ENCODE results near the gene TARM1.

Gene TARM1

GRCh38 chr19:54081032-54081431 is at the start of gene TARM1:
TSS of gene TARM1 (minus strand) at chr19:54081365. CDS start at chr19:54081340, 25 bp downstream.
- no peak for DNase-seq (ENCODE audit: low spot score)

GRCh38 chr19:54129617-54129996 is 48.4 kb upstream of the TARM1 start:
- DNase-seq (ENCODE audit: low spot score): no peak

- no peak for DNase-seq (ENCODE audit: low spot score)
Measured at GRCh38 chr19:54128796-54129616, 47.8 kb upstream of the TARM1 start.

DNA sequence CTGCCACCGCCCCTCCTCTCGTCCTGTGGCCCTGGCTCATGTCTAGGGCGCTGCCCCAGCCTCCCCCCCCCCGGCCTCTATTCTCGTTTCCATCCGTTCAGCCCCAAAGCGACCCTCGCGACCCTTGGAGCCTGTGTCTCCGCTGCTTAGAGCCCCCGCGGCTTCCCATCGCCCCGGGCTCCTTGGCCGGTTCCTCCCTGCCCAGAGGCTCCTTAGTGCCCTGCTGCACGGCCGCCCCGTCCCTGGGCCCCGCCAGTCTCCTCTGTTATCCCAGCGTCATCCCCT is 47.2 kb upstream of the TARM1 start:
- DNase-seq (ENCODE audit: low spot score): no peak

- no peak for DNase-seq (ENCODE audit: low spot score)
Measured at GRCh38 chr19:54127688-54128440, 46.7 kb upstream of the TARM1 start.

DNA sequence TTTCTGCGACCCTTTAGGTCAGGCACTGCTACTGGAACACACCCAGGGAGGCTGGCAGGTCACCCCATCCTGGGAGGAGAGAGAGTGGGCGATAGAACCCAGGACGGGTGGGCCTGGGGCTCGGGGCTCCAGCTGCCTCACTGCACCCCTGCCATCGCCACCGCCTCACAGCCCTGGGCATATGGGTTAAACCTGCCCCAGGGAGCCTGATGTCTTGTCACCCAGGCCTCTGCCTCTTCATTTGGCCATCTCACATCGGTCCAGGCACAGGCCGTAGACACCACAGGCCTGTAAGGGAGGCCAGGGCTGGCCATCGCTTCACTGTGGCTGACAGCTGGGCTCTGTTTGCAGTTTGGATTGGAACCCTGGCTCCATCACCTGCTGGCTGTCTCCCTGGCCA is 44.5 kb upstream of the TARM1 start:
- DNase-seq (ENCODE audit: low spot score): no peak

GRCh38 chr19:54124393-54124792 is 43.2 kb upstream of the TARM1 start:
- no peak for DNase-seq (ENCODE audit: low spot score)

GRCh38 chr19:54123682-54124081 is 42.5 kb upstream of the TARM1 start:
- DNase-seq (ENCODE audit: low spot score): no peak

GRCh38 chr19:54121259-54121658 is 40.1 kb upstream of the TARM1 start:
- DNase-seq (ENCODE audit: low spot score): no peak

- peak; percentile 98 for DNase-seq (ENCODE audit: low spot score)
Measured at GRCh38 chr19:54115109-54116063, 34.2 kb upstream of the TARM1 start, which contains the start of the genes PRPF31 and TFPT. TSS of gene PRPF31 (plus strand) at chr19:54115754. CDS start at chr19:54118279, 2,525 bp downstream. TSS of gene TFPT (minus strand) at chr19:54115657. CDS start at chr19:54115269, 388 bp downstream.

DNA sequence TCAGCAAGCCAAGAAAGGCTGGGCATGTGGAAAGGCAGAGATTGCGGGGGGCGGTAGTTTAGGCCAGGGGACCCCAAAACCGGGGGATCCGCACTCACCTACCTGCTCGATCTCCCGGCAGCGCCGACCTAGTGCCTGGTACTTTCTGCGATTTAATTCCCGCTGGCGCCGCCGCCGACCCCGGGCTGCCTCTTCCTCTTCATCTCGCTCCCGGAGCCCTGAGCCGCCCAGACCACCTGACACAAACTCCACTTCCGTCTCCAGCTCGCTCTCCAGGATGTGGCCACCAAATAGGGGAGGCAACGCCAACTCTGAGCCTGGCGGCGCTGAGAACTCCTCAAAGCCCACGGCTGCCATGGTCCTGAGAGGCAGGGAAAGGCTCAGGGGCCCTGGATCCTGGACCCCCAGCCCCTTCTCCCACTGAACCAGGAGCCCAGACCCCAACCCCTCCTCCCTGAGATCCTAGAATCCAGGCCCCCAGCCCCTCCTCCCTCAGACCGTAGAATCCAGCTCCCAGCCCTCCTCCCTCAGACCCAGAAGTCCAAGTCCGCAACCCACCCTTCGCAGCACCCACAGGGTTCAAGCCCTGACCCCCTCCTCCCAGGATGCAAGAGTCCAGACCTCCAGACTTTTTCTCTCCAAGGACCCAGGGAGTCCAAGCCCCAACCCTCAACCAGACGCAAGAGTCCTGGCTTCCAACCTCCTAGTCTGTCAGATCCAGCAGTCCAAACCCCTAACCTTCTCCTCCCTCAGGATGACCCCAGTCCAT is 33.4 kb upstream of the TARM1 start:
- DNase-seq (ENCODE audit: low spot score): no peak

DNA sequence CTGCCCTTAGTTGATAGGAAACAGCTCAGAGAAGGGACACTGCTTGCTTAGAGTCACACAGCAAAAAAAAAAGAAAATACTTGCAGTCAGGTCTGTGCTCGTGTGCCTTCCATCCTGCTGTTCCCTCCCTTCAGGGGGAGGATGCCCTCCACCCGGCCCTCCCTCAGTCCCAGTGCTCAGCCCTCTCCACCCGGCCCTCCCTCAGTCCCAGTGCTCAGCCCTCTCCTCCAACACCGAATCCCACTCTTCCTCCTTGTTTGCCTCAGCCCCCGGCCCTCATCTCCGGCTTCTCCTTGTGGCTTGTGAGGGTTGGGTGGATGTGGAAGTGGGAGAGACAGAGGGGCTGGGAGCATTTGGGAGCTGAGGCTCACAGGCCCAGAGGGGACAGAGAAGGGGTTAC is 28.5 kb upstream of the TARM1 start:
- no peak for DNase-seq (ENCODE audit: low spot score)

DNA sequence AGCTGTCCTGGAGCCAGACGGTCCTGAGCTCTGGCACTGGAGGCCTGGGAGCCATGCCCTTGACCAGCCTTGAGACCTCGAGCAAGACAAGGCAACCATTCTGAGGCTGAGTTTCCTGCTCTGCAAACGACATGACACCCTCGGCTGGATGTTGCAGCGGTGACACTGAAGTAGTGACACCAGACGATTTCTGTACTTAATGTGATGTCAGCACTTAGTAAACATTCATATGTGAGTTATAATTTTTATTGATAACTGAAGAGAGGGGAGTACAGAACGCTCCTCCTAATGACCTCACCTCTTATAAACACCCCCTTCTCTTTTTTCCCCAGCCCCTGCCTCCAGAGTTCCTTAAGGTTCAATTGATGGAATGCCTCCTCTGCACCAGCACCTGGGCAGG is 27.3 kb upstream of the TARM1 start:
- no peak for DNase-seq (ENCODE audit: low spot score)

- DNase-seq (ENCODE audit: low spot score): no peak
Measured at GRCh38 chr19:54107876-54108490, 26.8 kb upstream of the TARM1 start.

- DNase-seq (ENCODE audit: low spot score): no peak
Measured at GRCh38 chr19:54106716-54107115, 25.6 kb upstream of the TARM1 start.

DNA sequence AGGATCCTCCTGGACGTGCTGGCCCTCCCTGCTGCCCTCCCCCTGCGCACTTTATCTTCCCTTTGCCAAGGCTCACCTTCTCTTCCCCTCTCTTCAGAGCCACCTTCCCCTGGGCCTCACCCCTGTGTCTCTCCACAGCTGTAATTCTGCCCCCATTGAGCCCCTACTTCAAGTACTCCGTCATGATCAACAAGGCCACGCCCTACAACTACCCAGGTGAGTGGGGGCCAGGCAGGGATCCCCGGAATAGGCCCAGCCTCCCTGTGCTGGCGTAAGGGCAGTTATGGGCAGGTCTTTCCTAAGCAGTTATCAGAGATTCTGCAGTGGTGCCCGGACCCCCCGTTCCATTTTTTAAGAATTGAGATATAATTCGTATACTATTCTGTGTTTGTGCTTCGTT is 24.6 kb upstream of the TARM1 start:
- no peak for DNase-seq (ENCODE audit: low spot score)

- DNase-seq (ENCODE audit: low spot score): no peak
Measured at GRCh38 chr19:54104998-54105715, 24.0 kb upstream of the TARM1 start.

DNA sequence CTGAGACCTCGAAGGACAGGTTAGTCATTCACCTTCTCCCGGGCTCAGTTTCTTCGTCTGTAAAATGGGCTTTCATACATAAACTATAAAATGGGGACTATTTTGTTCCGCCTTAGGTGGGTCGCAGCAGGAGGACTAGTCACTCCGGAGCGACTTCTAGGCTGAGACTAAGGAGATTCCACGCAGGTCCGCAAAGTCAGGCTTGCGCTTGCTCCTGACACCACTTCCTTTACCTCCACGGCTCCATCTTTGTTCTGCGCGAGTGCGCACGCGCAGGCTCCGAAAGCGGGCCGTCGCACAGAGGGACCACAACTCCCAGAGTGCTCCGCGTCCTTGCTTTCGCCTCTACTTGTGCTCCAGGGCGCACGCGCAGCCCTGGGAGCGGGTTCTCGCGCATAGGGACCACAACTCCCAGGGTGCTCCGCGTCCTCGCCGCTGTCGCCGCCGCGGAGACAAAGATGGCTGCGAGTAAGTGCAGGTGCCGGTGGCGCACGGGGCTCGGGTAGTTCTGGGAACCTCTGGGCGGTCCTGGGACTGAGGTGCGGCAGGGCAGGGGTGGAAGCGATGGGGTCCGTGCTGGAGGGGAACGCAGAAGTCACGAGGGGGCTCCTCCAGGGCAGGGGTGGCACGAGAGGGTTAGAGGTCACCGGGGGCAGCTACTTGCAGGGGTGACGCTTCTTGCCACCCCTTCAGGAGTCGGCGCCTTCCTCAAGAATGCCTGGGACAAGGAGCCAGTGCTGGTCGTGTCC is 21.4 kb upstream of the TARM1 start, which contains the start of gene NDUFA3:
Gene NDUFA3, plus strand, starts transcription at position 435 of the 749 bp plus-strand sequence. Its CDS starts 24 bp downstream, at position 459.
- peak; percentile 98 for DNase-seq (ENCODE audit: low spot score)

- no peak for DNase-seq (ENCODE audit: low spot score)
Measured at GRCh38 chr19:54100561-54100960, 19.4 kb upstream of the TARM1 start, which contains the start of gene OSCAR. TSS of gene OSCAR (minus strand) at chr19:54100803. CDS start at chr19:54100792, 11 bp downstream.
